ENCODE results near the gene IRF7.
"Not testable (repeated sequence)": the region's sequence is repeated elsewhere in the genome, so short reads cannot be mapped to it uniquely, and the experiment has no call there.

Gene IRF7

DNA sequence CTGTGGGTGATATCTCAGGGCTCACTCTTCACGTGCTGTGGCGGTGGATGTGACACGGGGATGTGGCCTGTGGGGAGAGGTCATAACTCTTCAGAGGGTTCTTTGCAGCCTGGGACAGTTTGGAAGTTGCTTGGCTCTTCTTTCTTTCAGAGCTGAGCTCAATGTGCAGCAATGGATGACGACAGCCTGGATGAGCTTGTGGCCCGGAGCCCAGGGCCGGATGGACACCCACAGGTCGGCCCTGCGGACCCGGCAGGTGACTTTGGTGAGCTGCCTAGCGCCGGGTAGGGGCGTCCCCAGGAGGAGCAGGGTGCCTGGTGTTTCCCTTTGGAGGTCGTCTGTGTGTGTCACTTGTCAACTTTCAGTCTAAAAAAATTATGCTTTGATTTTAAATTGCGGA lies 34.4 kb downstream of the IRF7 start:
- no peak for DNase-seq (ENCODE audit: low read depth)

DNA sequence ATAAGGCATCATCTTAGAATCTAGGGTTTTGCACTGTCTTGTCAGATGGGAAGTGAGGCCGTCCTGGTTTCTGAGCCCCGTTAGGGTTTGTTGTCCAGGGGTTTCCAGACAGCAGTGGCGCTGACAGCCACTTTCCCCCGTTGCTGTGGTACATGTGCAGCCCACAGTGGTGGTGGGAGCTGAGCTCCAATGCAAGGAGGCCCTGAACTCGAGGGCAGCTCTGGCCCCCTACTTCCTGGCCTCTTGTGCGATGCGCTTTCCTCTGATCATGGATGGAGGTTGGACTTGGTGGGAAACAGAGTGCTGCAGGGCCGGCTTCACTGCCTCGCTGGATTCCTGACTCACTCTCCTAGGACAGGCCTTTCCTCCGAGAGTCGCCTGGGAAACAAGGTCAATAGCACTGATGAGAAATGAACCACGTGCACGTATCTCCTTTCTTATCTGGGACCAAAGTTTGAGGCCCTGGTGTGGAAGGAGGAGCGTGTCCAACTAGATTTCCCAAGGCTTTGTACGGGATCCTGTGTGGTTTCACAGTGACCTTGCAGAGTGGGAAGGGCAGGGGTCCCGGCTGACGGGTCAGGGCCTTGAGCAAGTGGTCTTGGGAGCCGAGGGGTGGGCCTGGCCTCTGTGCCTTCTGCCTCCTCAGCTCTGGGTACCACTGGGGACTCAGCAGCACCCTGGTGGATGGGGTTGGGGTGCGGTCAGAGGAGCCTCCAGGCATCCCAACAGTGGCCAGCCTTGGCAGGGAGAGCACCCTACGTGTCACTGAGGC lies 35.7 kb downstream of the IRF7 start:
- DNase-seq (ENCODE audit: low read depth), result no peak

DNA sequence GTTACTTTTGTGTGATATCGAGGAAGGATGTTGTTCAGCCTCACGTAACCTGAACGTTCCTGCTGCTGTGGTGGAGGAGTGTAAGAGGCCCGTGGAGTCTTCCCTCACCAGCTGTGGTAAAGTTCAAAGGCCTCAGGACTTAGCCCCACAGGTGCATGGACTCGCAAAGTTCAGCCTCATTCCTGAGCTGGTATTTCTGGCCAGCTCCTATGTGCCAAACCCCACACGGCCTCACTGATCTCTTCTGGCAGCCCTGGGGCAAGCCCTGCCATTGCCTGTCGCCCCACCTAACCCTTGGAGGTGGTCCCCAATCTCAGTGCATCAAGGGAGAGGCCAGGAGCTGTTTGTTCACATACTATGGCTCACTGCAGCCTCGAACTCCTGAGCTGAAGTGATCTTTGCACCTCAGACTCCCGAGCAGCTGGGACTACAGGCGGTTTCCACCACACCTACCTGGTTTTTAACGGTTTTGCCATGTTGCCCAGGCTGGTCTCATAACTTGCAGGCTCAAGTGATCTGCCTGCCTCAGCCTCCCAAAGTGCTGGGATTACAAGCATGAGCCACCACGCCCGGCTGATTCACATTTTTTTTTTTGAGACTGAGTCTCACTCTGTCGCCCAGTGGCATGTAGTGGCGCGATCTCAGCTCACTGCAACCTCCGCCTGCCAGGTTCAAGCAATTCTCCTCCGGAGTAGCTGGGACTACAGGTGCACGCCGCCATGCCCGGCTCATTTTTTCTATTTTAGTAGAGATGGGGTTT lies 37.3 kb downstream of the IRF7 start:
- no peak for DNase-seq (ENCODE audit: low read depth)

DNA sequence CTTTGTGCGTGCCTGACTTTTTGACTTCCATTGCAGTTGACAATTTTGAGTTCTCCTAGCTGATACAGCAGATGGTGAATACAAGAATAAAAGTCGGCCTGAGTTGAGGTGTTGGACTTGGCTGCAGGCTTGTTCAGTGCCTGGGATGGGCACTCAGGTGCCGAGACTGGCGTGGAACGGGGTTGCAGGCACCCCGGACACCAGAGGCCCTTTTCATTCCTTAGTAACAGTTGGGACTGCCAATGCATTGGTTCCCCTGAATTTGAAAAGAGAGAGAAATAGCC lies 38.2 kb downstream of the IRF7 start:
- DNase-seq (ENCODE audit: low read depth), result no peak

DNA sequence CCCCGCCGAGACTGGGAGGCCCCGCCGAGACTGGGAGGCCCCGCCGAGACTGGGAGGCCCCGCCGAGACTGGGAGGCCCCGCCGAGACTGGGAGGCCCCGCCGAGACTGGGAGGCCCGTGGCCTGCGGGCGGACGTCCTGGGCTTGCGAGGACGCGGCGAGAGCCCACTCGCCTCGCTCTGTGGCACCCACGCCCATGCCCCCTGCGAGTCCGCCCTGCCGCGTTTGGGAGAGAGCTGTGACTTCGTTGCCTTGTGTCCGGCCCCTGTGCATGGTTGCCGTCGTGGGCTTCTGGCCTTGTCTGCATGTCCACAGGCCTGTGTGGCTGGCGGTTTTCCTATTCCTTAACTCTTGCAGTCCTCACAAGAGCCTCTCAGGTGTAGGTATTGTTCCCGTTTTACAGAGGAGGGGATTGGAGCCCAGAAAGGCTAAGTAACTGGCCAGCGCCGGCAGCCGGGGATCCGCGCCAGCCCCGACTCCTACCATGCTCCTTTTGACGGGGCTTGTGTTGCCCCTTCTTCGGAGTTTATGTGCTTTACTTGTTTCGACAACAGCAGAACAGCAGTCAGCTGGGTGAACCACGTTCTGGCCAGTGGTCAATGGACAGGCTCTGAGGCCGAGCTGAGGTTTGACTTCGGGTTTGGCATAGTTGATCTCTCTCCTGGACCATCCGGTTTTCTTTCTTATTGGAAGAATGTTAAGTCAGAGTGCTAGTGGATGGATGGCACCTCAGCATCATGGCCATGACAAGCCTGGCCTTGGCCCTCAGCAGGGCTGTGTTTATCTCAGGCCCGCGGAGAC lies 38.7 kb downstream of the IRF7 start:
- no peak for DNase-seq (ENCODE audit: low read depth)

DNA sequence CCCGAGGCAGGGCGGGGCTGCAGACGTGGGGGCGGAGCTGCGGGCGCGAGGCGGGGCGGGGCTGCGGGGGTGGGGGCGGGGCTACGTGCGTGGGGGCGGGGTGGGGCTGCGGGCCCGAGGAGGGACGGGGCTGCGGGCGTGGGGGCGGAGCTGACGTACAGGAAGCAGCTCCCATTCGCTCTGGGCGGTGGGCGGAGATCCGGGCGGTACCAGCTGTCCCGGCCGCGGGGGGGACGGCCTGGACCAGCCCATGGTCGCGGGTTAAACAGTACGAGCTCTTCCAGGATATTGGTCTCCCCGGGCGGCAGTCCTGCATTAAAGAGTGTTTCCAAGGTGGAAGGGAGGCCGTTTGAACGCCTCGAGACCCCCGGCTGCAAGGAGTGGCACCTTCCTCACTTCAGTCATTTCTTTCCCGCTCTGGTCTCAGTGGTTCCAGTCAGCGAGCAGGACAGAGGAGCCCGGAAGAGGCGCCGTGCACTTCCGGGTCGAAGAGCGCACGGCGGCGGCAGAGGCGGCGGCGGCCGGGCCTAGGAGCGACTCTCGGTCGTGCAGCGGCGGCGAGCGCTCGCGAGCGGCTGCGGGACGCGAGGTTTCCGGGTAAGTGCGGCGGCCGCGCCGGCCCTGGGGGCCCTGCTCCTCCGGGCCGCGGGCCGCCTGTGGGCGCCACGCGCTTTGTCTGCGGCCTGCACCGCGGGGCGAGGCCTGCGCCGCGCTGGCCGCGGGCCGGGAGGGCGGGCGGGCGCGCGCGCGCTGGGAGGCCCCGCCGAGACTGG lies 39.6 kb downstream of the IRF7 start, which contains the start of gene PHRF1:
Gene PHRF1 (plus strand): TSS at position 475 of the 773 bp plus-strand sequence. CDS start 5,043 bp downstream, outside the sequence.
- DNase-seq (ENCODE audit: low read depth), result peak; percentile 92

DNA sequence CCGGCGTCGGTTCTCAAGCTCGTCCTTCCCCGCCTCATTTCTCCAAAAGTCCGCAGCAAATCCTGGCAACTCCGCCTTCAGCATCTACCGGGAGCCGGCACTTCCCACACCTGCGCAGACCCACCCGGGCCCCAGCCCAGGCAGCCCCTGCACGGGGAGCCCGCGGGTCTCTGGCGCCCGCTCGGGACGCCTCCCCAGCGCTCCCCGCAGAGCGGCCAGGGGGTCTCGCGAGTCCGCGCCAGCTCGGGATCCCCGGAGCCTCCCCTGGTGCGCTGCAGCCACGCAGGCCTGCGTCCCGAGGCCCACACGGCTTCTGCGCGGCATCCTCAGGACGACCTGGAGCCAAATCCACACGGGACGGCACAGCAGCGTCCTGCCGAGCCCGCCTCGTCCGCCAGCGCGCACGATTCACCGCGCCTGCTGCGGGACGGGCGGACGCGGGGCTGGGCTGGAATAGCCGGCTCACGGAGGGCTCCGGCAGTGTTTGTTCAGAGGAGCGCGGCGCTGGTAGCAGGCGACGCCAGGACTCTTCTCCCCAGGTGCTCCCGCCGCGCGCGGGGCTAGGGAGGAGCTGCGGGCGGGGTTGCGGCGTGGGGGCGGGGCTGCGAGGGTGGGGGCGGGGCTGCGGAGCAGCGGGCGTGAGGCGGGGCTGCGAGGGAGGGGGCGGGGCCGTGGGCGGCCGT lies 40.3 kb downstream of the IRF7 start:
- DNase-seq (ENCODE audit: low read depth), result no peak

DNA sequence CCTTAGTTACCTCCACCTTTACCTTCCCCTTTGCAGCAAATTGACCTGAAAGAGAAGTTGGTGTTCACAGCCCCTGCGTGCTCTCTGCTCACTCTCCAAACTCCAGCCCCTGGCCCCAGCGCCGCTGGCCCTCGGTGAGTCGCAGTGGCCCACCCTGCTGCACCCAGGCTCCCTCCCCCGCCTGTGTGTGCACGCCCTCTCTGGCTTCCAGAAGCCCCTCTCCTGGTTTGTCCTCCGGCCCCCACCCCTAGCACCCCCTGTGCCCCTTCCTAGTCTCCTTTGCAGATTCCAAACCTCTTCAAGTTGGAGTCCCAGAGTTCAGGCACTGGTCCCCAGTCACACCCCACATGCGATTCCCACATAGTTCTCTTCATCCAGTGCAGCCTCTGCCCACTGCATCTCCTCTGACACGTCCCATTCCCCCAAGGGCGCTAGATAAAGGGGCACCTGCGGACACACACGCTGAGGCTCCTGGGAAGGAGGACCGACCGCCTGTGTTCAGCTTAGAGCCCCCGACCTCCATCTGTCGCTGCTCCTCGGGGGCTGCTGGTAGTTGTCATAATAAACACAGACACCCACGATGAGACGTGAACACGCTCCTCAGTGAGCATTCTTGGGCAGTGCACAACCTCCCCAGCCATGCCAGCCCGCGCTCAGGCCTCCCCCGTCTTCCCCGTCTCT lies 41.0 kb downstream of the IRF7 start:
- DNase-seq (ENCODE audit: low read depth), result no peak

DNA sequence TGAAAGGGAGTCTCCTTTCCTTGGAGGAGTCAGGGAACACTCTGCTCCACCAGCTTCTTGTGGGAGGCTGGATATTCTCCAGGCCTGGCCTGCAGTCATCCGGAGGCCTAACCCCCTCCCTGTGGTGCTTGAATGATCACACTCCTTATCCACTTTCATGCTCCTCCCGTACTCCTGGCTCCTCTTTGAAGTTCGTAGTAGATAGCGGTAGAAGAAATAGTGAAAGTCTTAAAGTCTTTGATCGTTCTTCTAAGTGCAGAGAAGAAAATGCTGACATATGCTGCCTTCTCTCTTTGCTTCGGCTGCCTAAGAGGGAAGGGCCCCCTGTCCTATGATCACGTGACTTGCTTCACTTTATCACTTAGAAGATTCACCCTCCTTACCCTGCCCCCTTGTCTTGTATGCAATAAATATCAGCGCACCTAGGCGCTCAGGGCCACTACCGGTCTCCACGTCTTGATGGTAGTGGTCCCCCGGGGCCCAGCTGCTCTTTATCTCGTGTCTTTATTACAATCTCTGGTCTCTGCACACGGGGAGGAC lies 41.6 kb downstream of the IRF7 start:
- DNase-seq (ENCODE audit: low read depth), result not testable (repeated sequence)

DNA sequence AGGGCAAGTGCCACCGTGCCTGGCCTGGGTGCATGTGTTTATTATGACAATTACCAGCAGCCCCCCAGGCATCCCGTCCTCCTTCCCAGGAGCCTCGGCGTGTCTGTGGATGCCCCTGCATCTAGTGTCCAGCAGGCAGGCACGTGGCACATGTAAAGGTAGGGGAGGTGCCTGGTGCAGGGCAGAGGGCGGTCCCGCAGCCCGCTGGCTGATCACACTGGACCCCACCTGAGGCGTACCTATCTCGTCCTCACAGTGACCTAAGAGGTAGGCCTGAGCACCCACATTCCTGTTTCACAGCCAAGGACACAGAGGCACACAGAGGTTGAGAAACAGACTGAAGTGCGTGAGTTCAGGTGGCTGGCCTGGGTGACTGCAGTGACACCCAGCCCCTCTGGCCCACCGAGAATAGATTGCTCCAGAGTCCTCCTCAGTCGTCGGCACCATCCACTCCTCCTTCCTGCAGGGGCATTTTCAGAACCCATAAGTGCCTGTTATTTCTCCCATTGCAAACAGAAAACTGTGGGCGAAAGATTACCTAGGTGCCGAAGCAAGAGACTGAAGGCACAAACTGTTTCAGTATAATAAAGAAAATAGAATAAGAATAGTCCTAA lies 42.5 kb downstream of the IRF7 start:
- DNase-seq (ENCODE audit: low read depth), result no peak

DNA sequence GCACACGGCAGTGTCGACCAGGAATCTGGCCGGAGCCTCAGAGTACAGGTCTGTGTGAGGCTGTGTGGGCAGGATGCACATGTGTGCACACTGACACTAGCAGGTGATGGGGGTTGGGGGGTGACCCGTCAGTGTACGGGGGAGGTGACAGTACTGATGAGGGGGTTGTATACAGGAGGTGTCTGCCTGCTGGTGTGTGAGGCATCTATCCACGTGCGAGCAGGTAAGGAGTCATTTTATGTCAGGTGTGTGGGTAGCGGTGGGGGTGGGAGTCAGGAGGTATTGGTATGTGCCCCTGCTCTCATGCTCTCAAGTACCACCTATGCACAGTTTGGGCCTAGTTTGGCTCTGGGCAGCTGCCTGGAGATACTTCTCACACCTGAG lies 44.0 kb downstream of the IRF7 start:
- no peak for DNase-seq (ENCODE audit: low read depth)

DNA sequence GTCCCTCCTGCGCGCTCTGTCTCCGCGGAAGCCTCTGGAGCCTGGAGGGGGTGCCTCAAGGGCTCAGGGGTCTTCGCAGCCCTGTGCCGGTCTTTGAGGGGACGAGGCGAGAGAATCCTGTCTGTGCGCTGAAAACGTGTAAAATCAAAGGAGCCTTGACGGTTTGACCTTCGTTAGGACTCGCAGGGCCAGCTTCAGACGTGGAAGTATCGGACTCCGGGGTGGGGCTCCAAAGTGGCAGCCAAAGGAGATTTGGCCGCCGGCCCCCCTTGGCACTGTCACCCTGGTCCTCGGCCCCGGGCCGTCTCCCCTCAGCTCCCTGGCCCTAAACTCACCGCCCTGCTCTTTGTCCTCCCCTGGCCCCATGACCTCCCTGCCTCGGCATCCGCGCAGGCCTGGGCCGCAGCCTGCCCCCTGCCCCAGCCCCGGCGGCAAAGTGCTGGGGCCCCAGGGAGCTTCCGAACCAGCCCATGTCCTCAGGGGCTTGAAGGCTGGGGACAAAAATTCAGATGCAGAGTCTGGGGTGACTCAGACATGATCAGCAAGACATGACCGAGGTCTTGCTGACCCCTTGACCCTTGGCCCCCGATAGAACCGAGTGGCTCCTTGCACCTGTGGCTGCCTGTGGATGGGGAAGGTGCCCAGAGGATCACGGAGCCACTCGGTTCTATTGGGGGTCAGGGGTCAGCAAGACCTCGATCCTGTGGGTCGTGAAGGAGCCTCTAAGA lies 46.4 kb downstream of the IRF7 start:
- DNase-seq (ENCODE audit: low read depth), result no peak

DNA sequence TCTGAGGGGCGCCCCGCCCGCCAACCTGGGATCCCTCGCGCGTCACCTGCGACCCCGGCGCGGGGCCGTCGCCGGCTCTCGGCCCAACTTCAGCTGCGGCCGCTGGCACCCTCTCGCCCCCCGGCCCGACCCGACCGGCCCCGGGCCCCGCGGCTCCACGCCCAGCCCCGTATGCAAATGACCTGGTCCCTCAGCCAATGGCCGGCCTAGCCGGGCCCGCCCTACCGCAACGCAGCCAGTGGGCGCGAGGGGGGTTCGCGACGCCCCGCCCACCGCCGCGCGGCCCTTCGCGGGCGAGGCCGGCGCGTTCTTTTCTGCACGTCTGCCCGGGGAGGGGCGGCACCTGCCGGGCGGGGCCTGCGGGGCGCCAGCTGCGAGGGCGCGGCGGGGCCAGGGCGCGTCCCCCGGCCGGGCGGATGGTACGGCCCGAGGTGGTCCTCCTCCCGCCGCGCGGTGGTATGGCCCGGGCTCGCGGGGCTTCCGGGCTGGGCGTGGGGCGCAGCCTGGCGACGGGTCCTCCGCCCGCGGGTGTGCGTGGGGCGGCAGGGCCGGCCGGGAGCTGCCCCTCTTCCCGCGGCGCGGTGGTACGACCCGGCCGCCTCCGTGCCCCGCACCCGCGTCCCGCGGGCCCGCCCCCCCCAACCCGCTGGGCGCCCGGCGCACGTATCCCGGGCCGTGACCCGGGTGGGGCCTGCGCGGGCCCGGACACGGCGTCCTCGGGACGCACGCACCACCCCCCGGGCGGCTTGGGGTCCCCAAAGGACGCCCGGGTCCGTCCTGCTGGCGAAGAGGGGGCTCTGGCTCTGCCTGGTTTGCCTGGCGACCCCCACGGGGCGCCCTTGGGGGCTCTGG lies 47.2 kb downstream of the IRF7 start:
- peak; percentile 82 for DNase-seq (ENCODE audit: low read depth)

DNA sequence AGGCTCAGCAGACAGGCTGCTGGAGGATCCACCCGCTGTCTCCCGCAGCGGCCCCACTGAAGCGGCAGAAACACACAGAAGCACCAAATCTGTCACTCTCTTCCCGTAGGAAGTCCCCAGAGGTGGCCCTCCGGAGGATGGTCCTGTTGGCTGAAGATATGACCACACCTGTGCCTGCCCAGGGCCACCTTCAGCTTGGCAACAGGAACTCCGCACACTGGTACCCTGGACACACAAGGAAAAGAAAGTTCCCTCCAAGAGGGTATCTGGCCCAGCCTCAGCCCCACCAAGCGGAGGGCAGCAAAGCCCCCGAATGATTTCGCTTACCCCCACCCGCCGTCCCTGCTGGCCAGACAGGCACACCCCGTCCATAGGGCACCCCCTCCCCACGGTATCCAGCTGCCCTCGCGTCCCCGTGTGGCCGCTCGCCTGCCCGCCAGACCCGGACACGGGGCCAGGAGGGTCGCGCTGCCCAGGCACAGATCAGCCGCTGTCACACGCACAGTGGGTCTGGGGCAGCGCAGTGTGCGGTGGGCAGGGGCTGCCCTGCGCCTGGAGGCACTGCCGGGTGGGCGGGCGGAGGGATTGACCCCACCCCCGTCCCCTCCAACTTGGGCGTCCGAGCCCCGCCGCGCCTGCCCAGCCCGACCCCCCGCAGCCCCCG lies 48.0 kb downstream of the IRF7 start:
- no peak for DNase-seq (ENCODE audit: low read depth)

DNA sequence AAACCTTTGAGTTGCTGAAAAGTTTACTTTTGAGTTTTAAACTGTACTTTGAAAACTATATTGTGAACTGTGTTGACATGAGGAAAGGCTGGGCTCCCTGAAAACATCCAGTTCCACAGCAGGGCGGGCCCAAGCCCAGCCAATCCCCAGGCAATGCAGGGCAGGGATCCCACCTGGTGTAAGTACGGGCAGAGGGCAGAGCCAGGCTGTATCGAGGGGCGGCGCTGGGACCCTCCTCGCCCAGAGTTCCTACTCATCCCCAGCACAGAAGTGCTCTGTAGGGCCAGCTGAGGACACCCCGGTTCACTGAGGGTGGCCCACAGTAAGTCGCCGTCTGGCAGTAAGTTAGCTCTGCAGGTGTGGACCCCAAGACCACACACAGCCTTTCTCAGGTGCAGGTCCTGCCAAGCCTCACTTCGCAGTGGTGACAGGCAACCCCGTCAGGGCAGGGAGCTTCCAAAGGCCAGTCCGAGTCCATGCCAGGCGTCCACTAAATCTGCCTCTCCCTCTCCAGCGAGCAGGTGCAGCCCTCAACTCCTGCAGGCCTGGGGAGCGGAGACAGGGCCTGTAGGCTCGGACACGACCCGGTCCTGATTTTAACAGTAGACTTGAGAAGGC lies 48.6 kb downstream of the IRF7 start:
- DNase-seq (ENCODE audit: low read depth), result no peak

DNA sequence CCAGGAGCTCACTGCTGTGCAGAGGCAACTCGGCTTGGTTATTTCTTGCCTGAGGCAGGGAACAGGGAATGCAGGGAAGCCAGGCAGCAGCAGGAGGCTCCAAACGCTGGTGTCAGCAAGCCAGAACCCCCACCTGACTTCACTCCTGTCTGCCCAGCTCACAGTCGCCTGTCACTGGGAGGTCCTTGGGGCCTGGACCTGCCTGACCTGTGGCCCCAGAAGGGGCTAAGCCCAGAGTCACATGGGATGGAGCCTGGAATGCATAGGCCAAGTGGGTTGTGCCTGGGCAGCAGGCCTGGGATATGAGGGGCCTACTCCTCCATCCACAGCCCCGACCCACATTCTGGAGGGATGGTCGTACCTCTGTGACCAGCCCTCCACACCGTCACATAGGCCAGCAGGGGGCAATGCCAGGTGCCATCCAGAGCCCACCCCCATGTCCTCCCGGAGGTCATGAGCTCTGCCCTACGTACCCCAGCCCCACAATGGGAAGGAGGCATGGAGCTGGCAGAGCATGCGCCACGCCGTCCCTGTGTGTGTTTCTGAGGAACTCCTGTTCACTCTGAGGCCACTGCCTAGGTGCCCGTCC lies 49.7 kb downstream of the IRF7 start:
- no peak for DNase-seq (ENCODE audit: low read depth)

Data from stimulated activated CD8-positive, alpha-beta memory T cell treated with anti-CD3 and anti-CD28 coated beads, Interleukin-12 subunit alpha, Interleukin-12 subunit beta, amount 100 ng/mL, for 1 hour (primary cell).